Measurements from ENCODE around the gene PVALEF.

The PVALEF gene

DNA sequence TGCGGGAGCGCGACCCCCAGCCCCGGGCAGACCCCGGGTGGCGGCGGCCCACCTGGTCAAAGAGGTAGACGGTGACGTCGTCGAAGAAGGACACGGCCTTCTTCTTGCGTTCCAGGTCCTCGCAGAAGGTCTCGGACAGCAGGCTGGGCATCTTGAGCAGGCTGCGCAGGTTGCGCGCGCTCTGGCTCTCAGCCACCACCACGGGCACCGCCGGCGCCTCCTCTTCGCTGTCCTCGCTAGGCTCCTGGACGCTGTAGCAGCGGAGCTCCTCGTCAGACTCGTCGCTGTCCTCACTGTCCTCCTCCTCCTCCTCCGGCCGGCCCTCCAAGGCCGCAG, 45.2 kb upstream of the PVALEF start:
- peak overlapping the region; percentile 54 for H2BK15ac ChIP-seq (ENCODE audit: low read length)
- H4K91ac ChIP-seq (ENCODE audit: low read depth, low read length, poor library complexity), result no peak overlapping the region
- peak overlapping the region; percentile 82 for H2BK12ac ChIP-seq (ENCODE audit: low read length)
- H3K36me3 ChIP-seq (replicated peaks in 1 of 2; ENCODE audit: control insufficient read depth in 2 of 2, insufficient read depth in 2 of 2, low read length in 2 of 2), result peaks cover 0 to 8% of the 10 kb centered on the region in 2 donors
- H3K4me1 ChIP-seq (ENCODE audit: control insufficient read depth in 2 of 2, insufficient read depth in 1 of 2, low read depth in 1 of 2, low read length in 2 of 2), result peaks cover 0 to 5% of the 10 kb centered on the region in 2 donors
- no peak overlapping the region for H4K8ac ChIP-seq (ENCODE audit: low read depth, low read length)
- H2BK5ac ChIP-seq (ENCODE audit: low read length), result peak overlapping the region; percentile 83
- no peaks in the 10 kb centered on the region for H3K9me3 ChIP-seq (replicated peaks in 1 of 2; ENCODE audit: control insufficient read depth in 2 of 2, insufficient read depth in 1 of 2, low read depth in 1 of 2, low read length in 2 of 2)
- H3K79me1 ChIP-seq (ENCODE audit: low read depth, low read length), result peaks cover 5% of the 10 kb centered on the region
- peak overlapping the region; percentile 3 for H3K9ac ChIP-seq (ENCODE audit: low read depth, low read length, poor library complexity)
- H3K4me2 ChIP-seq (ENCODE audit: insufficient read depth, low read length, poor library complexity, severe bottlenecking), result no peak overlapping the region
- no CpG with 5 or more reads among the region's 33 CpGs for WGBS, 2 donors (ENCODE audit: extremely low coverage in 2 of 2, insufficient read length in 2 of 2, insufficient replicate concordance in 1 of 2)
- no peak for DNase-seq (ENCODE audit: low spot score)
- no peak overlapping the region for H3K4ac ChIP-seq (ENCODE audit: low read length)
- no peak overlapping the region for H2BK120ac ChIP-seq (ENCODE audit: low read depth, low read length)
- H3K27ac ChIP-seq (replicated peaks; ENCODE audit: low read length), result no peak overlapping the region
- H2AFZ ChIP-seq (ENCODE audit: low read length), result no peak overlapping the region
- peak overlapping the region; percentile 87 for H3K18ac ChIP-seq (ENCODE audit: low read length)
- H3K27me3 ChIP-seq (ENCODE audit: control insufficient read depth in 3 of 3, insufficient read depth in 3 of 3, low read depth in 1 of 3, low read length in 3 of 3), result peaks cover 0 to 25% (median 0%) of the 10 kb centered on the region in 3 experiments
- no peak overlapping the region for H3K4me3 ChIP-seq (ENCODE audit: low read length in 2 of 2)
- H3K23ac ChIP-seq (ENCODE audit: low read depth, low read length, poor library complexity), result peak overlapping the region; percentile 92
- H2AK5ac ChIP-seq (ENCODE audit: low read depth, low read length), result peak overlapping the region; percentile 66
- H3K14ac ChIP-seq (ENCODE audit: low read length), result peak overlapping the region; percentile 56

DNA sequence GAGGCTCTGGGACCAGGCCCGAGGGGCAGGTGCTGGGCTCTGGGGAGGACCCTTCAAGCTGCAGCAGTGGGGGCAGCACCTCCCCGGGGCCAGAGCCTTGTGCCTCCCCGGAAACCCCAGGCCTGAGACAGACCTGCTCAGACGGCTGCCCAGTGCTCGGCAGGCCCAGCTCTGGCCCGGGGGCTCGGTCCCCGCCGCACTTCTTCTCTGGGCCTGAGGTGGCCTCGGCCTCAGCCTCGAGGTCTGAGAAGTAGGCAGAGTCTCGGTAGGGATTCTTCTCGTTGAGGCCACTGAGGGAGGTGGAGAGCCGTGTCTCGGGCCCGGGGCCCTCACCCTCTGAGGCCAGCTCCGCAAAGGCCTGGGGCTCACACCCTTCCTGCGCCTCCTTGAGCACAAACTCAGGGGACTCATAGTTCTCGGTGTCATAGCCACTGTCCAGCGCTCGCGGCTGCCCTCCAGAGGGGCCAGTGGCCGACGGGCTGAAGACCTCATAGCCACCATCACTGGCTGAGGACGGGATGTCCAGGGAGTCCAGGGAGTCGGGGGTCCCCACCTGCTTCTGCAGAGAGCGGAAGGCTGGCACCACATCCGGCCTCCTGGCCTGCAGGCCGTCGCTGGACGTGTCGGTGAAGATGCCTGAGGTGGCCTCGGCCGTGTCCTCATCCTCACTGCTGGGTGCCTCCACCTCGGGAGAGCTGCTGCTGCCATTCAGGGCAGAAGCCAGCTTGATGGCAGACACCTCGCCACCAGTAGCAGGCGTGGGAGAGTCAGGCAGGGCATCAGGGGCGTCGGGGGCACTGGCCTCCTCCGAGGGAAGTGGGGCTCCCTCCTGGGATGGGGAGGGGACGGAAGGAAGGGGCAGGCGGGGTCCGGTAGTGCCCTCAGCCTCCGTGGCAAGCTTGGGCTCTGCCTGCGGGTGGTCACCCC, 44.3 kb upstream of the PVALEF start:
- H2BK120ac ChIP-seq (ENCODE audit: low read depth, low read length), result no peak overlapping the region
- H3K79me1 ChIP-seq (ENCODE audit: low read depth, low read length), result peaks cover 5% of the 10 kb centered on the region
- no peak overlapping the region for H4K91ac ChIP-seq (ENCODE audit: low read depth, low read length, poor library complexity)
- no peak overlapping the region for H4K8ac ChIP-seq (ENCODE audit: low read depth, low read length)
- peak overlapping the region; percentile 67 for H2BK15ac ChIP-seq (ENCODE audit: low read length)
- peak overlapping the region; percentile 83 for H2BK5ac ChIP-seq (ENCODE audit: low read length)
- no peak for DNase-seq (ENCODE audit: low spot score)
- peak overlapping the region; percentile 59 for H3K18ac ChIP-seq (ENCODE audit: low read length)
- H3K4me3 ChIP-seq (ENCODE audit: low read length in 2 of 2), result no peak overlapping the region
- peaks cover 0 to 8% of the 10 kb centered on the region in 2 donors for H3K36me3 ChIP-seq (replicated peaks in 1 of 2; ENCODE audit: control insufficient read depth in 2 of 2, insufficient read depth in 2 of 2, low read length in 2 of 2)
- no peak overlapping the region for H3K4me2 ChIP-seq (ENCODE audit: insufficient read depth, low read length, poor library complexity, severe bottlenecking)
- WGBS, 2 donors (ENCODE audit: extremely low coverage in 2 of 2, insufficient read length in 2 of 2, insufficient replicate concordance in 1 of 2), result no CpG with 5 or more reads among the region's 45 CpGs
- H2AK5ac ChIP-seq (ENCODE audit: low read depth, low read length), result no peak overlapping the region
- H3K14ac ChIP-seq (ENCODE audit: low read length), result no peak overlapping the region
- peak overlapping the region; percentile 49 for H3K23ac ChIP-seq (ENCODE audit: low read depth, low read length, poor library complexity)
- peaks cover 0 to 25% (median 0%) of the 10 kb centered on the region in 3 experiments for H3K27me3 ChIP-seq (ENCODE audit: control insufficient read depth in 3 of 3, insufficient read depth in 3 of 3, low read depth in 1 of 3, low read length in 3 of 3)
- H2AFZ ChIP-seq (ENCODE audit: low read length), result no peak overlapping the region
- H3K4ac ChIP-seq (ENCODE audit: low read length), result no peak overlapping the region
- H2BK12ac ChIP-seq (ENCODE audit: low read length), result peak overlapping the region; percentile 77
- peaks cover 0 to 5% of the 10 kb centered on the region in 2 donors for H3K4me1 ChIP-seq (ENCODE audit: control insufficient read depth in 2 of 2, insufficient read depth in 1 of 2, low read depth in 1 of 2, low read length in 2 of 2)
- H3K9me3 ChIP-seq (replicated peaks in 1 of 2; ENCODE audit: control insufficient read depth in 2 of 2, insufficient read depth in 1 of 2, low read depth in 1 of 2, low read length in 2 of 2), result no peaks in the 10 kb centered on the region
- H3K27ac ChIP-seq (replicated peaks; ENCODE audit: low read length), result no peak overlapping the region
- no peak overlapping the region for H3K9ac ChIP-seq (ENCODE audit: low read depth, low read length, poor library complexity)

DNA sequence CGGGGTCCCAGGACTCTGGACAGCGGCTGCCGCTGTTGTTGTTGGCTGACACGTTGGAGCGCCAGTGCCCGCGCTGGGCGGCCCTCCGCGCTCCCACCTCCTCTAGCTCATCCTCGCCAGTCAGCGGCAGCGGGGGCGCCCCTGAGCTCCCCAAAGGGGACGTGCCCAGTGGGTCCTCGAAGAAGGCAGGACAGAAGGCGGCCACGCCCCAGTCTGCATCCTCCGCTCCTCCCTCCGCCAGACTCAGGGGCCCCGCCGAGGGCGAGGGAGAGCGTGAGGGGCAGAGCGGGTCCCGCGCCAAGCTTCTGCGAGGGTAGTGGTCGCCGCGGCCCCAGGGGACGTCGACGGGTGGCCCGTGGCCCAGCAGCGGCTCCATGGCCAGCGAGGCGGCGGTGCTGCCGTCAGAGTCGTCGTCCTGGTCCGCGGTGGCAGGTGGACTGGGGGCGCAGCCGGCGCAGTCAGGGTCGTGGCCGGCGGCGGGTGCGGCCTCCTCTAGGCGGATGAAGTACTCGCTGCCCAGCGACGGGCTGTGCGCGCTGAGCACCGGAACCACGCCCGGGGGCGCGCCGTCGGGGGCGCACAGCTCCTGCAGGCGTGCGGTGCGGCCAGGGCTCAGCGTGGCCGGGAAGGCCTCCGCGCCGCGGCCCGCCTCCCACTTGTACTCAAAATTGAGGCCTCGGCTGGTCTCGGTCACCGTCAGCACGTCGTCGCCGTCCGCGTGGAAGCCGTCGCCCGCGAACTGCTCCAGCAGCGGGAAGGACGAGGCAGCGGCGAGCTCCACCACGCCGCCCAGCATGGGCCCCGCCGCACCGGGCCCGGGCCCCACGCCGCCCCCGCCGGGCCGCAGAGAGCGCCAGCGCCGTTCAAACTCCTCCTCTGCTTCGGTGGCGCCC, 43.2 kb upstream of the PVALEF start:
- Histone ChIP-seq H3K4me2 (ENCODE audit: insufficient read depth, low read length, poor library complexity, severe bottlenecking) (peak overlapping the region; percentile 11), H2BK5ac (ENCODE audit: low read length) (peak overlapping the region; percentile 75), H3K27me3 (ENCODE audit: control insufficient read depth in 3 of 3, insufficient read depth in 3 of 3, low read depth in 1 of 3, low read length in 3 of 3) (peaks cover 0 to 25% (median 0%) of the 10 kb centered on the region in 3 experiments), H3K4ac (ENCODE audit: low read length) (no peak overlapping the region), H4K8ac (ENCODE audit: low read depth, low read length) (no peak overlapping the region), H3K9me3 (replicated peaks in 1 of 2; ENCODE audit: control insufficient read depth in 2 of 2, insufficient read depth in 1 of 2, low read depth in 1 of 2, low read length in 2 of 2) (no peaks in the 10 kb centered on the region), H2AK5ac (ENCODE audit: low read depth, low read length) (no peak overlapping the region), H3K14ac (ENCODE audit: low read length) (peak overlapping the region; percentile 75), H3K18ac (ENCODE audit: low read length) (peak overlapping the region; percentile 76), H3K27ac (replicated peaks; ENCODE audit: low read length) (no peak overlapping the region), H2BK120ac (ENCODE audit: low read depth, low read length) (no peak overlapping the region), H3K36me3 (replicated peaks in 1 of 2; ENCODE audit: control insufficient read depth in 2 of 2, insufficient read depth in 2 of 2, low read length in 2 of 2) (no peaks in the 10 kb centered on the region), H2BK12ac (ENCODE audit: low read length) (no peak overlapping the region), H3K9ac (ENCODE audit: low read depth, low read length, poor library complexity) (no peak overlapping the region), H3K23ac (ENCODE audit: low read depth, low read length, poor library complexity) (peak overlapping the region; percentile 85), H3K4me1 (ENCODE audit: control insufficient read depth in 2 of 2, insufficient read depth in 1 of 2, low read depth in 1 of 2, low read length in 2 of 2) (peaks cover under 1 to 5% of the 10 kb centered on the region in 2 donors), H2AFZ (ENCODE audit: low read length) (no peak overlapping the region), H3K79me1 (ENCODE audit: low read depth, low read length) (peaks cover 5% of the 10 kb centered on the region), H3K4me3 (ENCODE audit: low read length in 2 of 2) (no peak overlapping the region), H4K91ac (ENCODE audit: low read depth, low read length, poor library complexity) (no peak overlapping the region), H2BK15ac (ENCODE audit: low read length) (peak overlapping the region; percentile 37)
- no CpG with 5 or more reads among the region's 109 CpGs for WGBS, 2 donors (ENCODE audit: extremely low coverage in 2 of 2, insufficient read length in 2 of 2, insufficient replicate concordance in 1 of 2)
- DNase-seq (ENCODE audit: low spot score), result no peak
